Measurements from ENCODE around the gene AMT. TPM values are rescaled to one million over a fixed set of nuclear protein-coding genes. Genes with fewer than 3 reads are reported as not detected.

Gene AMT
- total RNA-seq, 2 experiments from 2014 or later: 5.3 to 6.0 TPM

DNA sequence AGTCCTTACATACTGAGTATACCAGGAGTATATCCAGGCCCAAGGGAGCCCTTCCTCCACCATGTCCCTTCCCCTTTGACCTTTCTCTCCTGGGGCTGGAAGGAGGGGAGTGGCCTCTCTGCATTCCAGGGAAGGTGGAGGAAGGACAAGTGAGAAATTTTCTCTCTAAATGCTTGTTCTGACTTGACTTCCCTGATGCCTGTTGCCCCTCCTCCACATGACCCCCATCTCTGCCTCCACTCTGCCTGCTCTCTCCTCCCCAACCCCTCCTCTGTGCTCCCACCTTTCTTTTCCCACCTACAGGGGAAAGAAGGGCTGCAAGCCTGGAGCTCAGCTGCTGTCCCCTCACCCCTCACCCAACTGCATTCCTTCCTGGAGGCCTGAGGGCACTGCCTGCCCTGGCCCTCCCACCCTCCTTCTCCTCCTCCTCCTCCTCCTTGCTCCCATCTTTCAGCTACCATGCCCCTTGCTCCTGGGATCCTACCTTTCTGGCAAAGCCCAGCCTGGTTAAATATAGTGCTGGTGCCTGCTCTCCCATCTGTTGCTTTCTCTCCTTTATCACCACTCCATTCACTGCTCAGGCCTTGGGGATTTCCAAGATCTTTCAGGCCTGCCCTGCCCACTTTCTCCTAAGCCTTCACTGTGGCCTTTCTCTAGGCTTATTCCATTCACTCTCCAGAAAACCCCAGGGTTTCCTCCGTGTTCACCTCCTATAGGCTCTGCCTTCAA is 39.3 kb upstream of the AMT start:
- ChIA-PET POLR2A (no interaction called here), CTCF (ENCODE audit: unreplicated experiment) (no interaction called here)
- no peak for DNase-seq (ENCODE audit: low spot score)
- TF ChIP-seq EZH2phosphoT487 (IDR thresholded peaks at IDR 0.05; ENCODE audit: borderline replicate concordance, low read depth, low read length): no peak
- TF ChIP-seq, protein P1, sequence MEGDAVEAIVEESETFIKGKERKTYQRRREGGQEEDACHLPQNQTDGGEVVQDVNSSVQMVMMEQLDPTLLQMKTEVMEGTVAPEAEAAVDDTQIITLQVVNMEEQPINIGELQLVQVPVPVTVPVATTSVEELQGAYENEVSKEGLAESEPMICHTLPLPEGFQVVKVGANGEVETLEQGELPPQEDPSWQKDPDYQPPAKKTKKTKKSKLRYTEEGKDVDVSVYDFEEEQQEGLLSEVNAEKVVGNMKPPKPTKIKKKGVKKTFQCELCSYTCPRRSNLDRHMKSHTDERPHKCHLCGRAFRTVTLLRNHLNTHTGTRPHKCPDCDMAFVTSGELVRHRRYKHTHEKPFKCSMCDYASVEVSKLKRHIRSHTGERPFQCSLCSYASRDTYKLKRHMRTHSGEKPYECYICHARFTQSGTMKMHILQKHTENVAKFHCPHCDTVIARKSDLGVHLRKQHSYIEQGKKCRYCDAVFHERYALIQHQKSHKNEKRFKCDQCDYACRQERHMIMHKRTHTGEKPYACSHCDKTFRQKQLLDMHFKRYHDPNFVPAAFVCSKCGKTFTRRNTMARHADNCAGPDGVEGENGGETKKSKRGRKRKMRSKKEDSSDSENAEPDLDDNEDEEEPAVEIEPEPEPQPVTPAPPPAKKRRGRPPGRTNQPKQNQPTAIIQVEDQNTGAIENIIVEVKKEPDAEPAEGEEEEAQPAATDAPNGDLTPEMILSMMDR (conservative IDR thresholded peaks at IDR 0.05; ENCODE audit: low read length): no peak
- Histone ChIP-seq H3K36me3 (ENCODE audit: insufficient read depth, low read length) (no peaks in the 10 kb centered on the region), H3K9me3 (ENCODE audit: low read length) (no peaks in the 10 kb centered on the region), H2AFZ (ENCODE audit: low read length) (no peak overlapping the region), H4K20me1 (ENCODE audit: insufficient read depth, low read length) (no peaks in the 10 kb centered on the region), H3K4me3 (ENCODE audit: low read depth, low read length, poor library complexity, severe bottlenecking) (no peak overlapping the region), H3K27ac (ENCODE audit: low read depth, low read length, poor library complexity, severe bottlenecking) (no peak overlapping the region), H3K4me1 (ENCODE audit: insufficient read depth, low read length, poor library complexity, severe bottlenecking) (no peaks in the 10 kb centered on the region), H3K79me2 (ENCODE audit: insufficient read depth, low read depth, low read length) (no peaks in the 10 kb centered on the region), H3K4me2 (ENCODE audit: low read length) (no peak overlapping the region), H3K9me2 (ENCODE audit: insufficient read depth, low read length) (no peaks in the 10 kb centered on the region)
- intact Hi-C loops (cut with micrococcal nuclease; ENCODE audit: unreplicated experiment): no loop called here
- BruUV-seq (replicated peaks): no TSS peak

DNA sequence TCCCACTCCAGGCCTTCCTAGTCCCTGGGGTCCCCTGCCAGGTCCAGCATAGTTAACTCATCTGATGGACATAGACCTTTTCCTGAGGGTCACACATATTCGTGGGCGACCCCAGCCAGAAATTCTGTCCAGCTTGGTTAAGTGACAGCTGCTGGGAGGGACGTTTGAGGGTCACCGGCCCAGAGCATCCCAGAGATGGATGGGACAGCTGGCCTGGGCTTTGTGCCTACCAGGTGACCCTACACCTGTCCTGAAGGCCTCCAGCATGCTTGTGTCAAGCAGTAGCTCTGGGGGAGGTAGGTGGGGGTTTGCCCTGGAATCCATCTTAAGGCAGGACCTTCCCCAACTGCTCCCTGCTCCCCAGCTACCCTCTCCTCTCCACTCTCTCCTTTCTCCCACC is 38.7 kb upstream of the AMT start:
- TF ChIP-seq EZH2phosphoT487 (IDR thresholded peaks at IDR 0.05; ENCODE audit: borderline replicate concordance, low read depth, low read length): no peak
- TF ChIP-seq, protein P1 (conservative IDR thresholded peaks at IDR 0.05; ENCODE audit: low read length): no peak
- H3K27ac ChIP-seq (ENCODE audit: low read depth, low read length, poor library complexity, severe bottlenecking): no peak overlapping the region
- H3K36me3 ChIP-seq (ENCODE audit: insufficient read depth, low read length): no peaks in the 10 kb centered on the region
- ChIA-PET CTCF (ENCODE audit: unreplicated experiment) (interaction anchor here (0.6 kb wide), 1 partner anchor 14 kb away, joined by 3 read pairs; no protein-coding TSS in a partner anchor), POLR2A (no interaction called here)
- no peaks in the 10 kb centered on the region for H3K9me2 ChIP-seq (ENCODE audit: insufficient read depth, low read length)
- intact Hi-C loops (cut with micrococcal nuclease; ENCODE audit: unreplicated experiment): no loop called here
- no peaks in the 10 kb centered on the region for H3K4me1 ChIP-seq (ENCODE audit: insufficient read depth, low read length, poor library complexity, severe bottlenecking)
- H2AFZ ChIP-seq (ENCODE audit: low read length): no peak overlapping the region
- no peaks in the 10 kb centered on the region for H3K9me3 ChIP-seq (ENCODE audit: low read length)
- no peaks in the 10 kb centered on the region for H4K20me1 ChIP-seq (ENCODE audit: insufficient read depth, low read length)
- BruUV-seq (replicated peaks): no TSS peak
- DNase-seq (ENCODE audit: low spot score): no peak
- H3K4me3 ChIP-seq (ENCODE audit: low read depth, low read length, poor library complexity, severe bottlenecking): no peak overlapping the region
- no peak overlapping the region for H3K4me2 ChIP-seq (ENCODE audit: low read length)
- no peaks in the 10 kb centered on the region for H3K79me2 ChIP-seq (ENCODE audit: insufficient read depth, low read depth, low read length)

DNA sequence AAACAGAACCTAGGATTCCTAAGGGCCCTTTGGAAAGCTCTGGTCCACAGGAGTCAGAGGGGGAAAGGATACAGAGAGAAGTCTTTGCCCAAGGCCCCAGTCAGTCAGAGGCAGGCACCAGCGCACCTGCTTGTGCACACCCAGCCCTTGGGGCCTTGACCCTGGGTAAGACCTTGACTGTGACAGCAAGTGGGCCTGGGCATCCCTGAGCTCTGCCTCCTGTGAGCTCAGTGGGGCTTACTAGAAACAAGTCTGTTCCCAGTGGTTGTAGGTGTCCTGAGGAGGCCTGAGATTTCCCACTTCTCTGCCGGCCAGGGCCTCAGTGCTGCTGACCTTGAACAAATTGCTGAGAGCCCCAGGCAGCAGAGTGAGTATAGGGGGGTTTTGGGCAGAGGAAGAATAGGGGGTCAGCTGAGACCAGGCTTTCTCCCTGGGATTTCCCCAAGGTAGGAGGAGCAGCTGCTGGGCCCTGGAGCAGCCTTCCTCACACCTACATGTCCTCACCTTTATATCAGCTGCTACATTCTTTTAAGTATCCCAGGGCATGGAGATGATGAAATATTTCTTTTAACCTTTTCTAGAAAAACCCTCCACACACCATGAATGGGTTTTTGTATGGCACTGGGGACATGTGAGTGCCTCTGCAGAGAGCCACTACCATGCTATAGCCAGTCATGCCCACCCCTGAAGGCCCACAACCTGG is 38.1 kb upstream of the AMT start:
- Histone ChIP-seq H3K9me3 (ENCODE audit: low read length) (no peaks in the 10 kb centered on the region), H3K4me2 (ENCODE audit: low read length) (no peak overlapping the region), H3K27ac (ENCODE audit: low read depth, low read length, poor library complexity, severe bottlenecking) (no peak overlapping the region), H4K20me1 (ENCODE audit: insufficient read depth, low read length) (no peaks in the 10 kb centered on the region), H3K79me2 (ENCODE audit: insufficient read depth, low read depth, low read length) (no peaks in the 10 kb centered on the region), H2AFZ (ENCODE audit: low read length) (no peak overlapping the region), H3K4me1 (ENCODE audit: insufficient read depth, low read length, poor library complexity, severe bottlenecking) (no peaks in the 10 kb centered on the region), H3K36me3 (ENCODE audit: insufficient read depth, low read length) (no peaks in the 10 kb centered on the region), H3K4me3 (ENCODE audit: low read depth, low read length, poor library complexity, severe bottlenecking) (no peak overlapping the region), H3K9me2 (ENCODE audit: insufficient read depth, low read length) (no peaks in the 10 kb centered on the region)
- no peak for DNase-seq (ENCODE audit: low spot score)
- ChIA-PET CTCF (ENCODE audit: unreplicated experiment) (interaction anchor here (0.6 kb wide), 1 partner anchor 13 kb away, joined by 3 read pairs; no protein-coding TSS in a partner anchor), POLR2A (interaction anchor here (0.6 to 1.6 kb wide), 2 partner anchors 10 to 153 kb away, joined by 6 to 7 read pairs; partner anchors contain the start of gene DAG1)
- no peak for TF ChIP-seq EZH2phosphoT487 (IDR thresholded peaks at IDR 0.05; ENCODE audit: borderline replicate concordance, low read depth, low read length)
- TF ChIP-seq, protein P1 (conservative IDR thresholded peaks at IDR 0.05; ENCODE audit: low read length): no peak
- intact Hi-C loops (cut with micrococcal nuclease; ENCODE audit: unreplicated experiment): no loop called here
- no TSS peak for BruUV-seq (replicated peaks)

Measured in OCI-LY7 (cell line).